Ishikawa (cell line): ENCODE results near the gene POMT2.

ENCODE experiments used
- CEBPB ChIP-seq: IDR thresholded peaks from 2 replicates; pipeline ENCODE4 v1.6.1; 2012
- CREB1 ChIP-seq: IDR thresholded peaks from 2 replicates; pipeline ENCODE4 v1.6.1; 2012; ENCODE audit warnings: low read depth
- EGR1 ChIP-seq: IDR thresholded peaks from 2 replicates; pipeline ENCODE4 v1.6.1; 2012
- EP300 ChIP-seq: IDR thresholded peaks from 2 replicates; pipeline ENCODE4 v1.6.1; 2012; ENCODE audit warnings: borderline replicate concordance
- FOXM1 ChIP-seq: IDR thresholded peaks from 2 replicates; pipeline ENCODE4 v1.6.1; 2012; ENCODE audit warnings: low read depth, borderline replicate concordance
- MAX ChIP-seq: IDR thresholded peaks from 2 replicates; pipeline ENCODE4 v1.6.1; 2012
- NFIC ChIP-seq: IDR thresholded peaks from 2 replicates; pipeline ENCODE4 v1.6.1; 2012
- RAD21 ChIP-seq: IDR thresholded peaks from 2 replicates; pipeline ENCODE4 v1.6.1; 2012; ENCODE audit warnings: low read depth
- REST ChIP-seq: IDR thresholded peaks from 2 replicates; pipeline ENCODE4 v1.6.1; 2012; ENCODE audit warnings: low read depth, mild to moderate bottlenecking
- TAF1 ChIP-seq: IDR thresholded peaks from 2 replicates; pipeline ENCODE4 v1.6.1; 2012; ENCODE audit warnings: low read depth, mild to moderate bottlenecking
- TCF12 ChIP-seq: IDR thresholded peaks from 2 replicates; pipeline ENCODE4 v1.6.1; 2012; ENCODE audit warnings: low read depth
- TEAD4 ChIP-seq: IDR thresholded peaks from 2 replicates; pipeline ENCODE4 v1.6.1; 2012
- USF1 ChIP-seq: IDR thresholded peaks from 2 replicates; pipeline ENCODE4 v1.6.1; 2012
- YY1 ChIP-seq: IDR thresholded peaks from 2 replicates; pipeline ENCODE4 v1.6.1; 2012; ENCODE audit warnings: low read depth

- no peak for TF ChIP-seq CREB1
- no peak for TF ChIP-seq EGR1
- no peak for TF ChIP-seq YY1
- no peak for TF ChIP-seq EP300
- TF ChIP-seq CEBPB, result no peak
- TF ChIP-seq NFIC, result no peak
- no peak for TF ChIP-seq FOXM1
- no peak for TF ChIP-seq TAF1
- no peak for TF ChIP-seq TEAD4
- TF ChIP-seq RAD21, result no peak
- no peak for TF ChIP-seq MAX
- TF ChIP-seq USF1, result no peak
- no peak for TF ChIP-seq TCF12
- TF ChIP-seq REST, result no peak
Observed at GRCh38 chr14:77343662-77344061, 23.0 kb upstream of the POMT2 start.
